ENCODE data around the gene HOXA3.

DNA sequence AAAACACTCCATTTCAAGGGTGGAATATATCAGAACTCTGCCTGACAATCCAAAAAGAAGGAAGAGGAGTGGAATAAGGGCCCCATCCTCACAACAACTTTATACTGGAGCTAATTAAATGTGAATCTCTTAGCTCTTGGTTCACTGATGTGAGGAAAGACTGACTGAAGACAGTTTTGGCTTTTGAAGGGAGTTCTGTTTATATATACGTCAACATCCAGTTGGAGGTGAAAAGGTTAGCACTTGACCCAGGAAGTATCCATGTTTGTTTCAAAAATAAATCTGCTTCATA is 59.6 kb downstream of the HOXA3 start:
- TF ChIP-seq EP300 (IDR thresholded peaks at IDR 0.05) (no peak), POLR2AphosphoS5 (IDR thresholded peaks at IDR 0.05) (no peak)
- TF ChIP-seq, protein P1, sequence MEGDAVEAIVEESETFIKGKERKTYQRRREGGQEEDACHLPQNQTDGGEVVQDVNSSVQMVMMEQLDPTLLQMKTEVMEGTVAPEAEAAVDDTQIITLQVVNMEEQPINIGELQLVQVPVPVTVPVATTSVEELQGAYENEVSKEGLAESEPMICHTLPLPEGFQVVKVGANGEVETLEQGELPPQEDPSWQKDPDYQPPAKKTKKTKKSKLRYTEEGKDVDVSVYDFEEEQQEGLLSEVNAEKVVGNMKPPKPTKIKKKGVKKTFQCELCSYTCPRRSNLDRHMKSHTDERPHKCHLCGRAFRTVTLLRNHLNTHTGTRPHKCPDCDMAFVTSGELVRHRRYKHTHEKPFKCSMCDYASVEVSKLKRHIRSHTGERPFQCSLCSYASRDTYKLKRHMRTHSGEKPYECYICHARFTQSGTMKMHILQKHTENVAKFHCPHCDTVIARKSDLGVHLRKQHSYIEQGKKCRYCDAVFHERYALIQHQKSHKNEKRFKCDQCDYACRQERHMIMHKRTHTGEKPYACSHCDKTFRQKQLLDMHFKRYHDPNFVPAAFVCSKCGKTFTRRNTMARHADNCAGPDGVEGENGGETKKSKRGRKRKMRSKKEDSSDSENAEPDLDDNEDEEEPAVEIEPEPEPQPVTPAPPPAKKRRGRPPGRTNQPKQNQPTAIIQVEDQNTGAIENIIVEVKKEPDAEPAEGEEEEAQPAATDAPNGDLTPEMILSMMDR (IDR thresholded peaks at IDR 0.05): no peak
